ENCODE results near the gene AKAP13. TPM values are rescaled to one million over a fixed set of nuclear protein-coding genes. Genes with fewer than 3 reads are reported as not detected.

AKAP13 gene
- total RNA-seq, 4 donors from 2014 or later: 332 to 362 (median 351) TPM

GRCh38 chr15:85609492-85609891, 229.1 kb downstream of the AKAP13 start:
- TF ChIP-seq, protein P1, sequence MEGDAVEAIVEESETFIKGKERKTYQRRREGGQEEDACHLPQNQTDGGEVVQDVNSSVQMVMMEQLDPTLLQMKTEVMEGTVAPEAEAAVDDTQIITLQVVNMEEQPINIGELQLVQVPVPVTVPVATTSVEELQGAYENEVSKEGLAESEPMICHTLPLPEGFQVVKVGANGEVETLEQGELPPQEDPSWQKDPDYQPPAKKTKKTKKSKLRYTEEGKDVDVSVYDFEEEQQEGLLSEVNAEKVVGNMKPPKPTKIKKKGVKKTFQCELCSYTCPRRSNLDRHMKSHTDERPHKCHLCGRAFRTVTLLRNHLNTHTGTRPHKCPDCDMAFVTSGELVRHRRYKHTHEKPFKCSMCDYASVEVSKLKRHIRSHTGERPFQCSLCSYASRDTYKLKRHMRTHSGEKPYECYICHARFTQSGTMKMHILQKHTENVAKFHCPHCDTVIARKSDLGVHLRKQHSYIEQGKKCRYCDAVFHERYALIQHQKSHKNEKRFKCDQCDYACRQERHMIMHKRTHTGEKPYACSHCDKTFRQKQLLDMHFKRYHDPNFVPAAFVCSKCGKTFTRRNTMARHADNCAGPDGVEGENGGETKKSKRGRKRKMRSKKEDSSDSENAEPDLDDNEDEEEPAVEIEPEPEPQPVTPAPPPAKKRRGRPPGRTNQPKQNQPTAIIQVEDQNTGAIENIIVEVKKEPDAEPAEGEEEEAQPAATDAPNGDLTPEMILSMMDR (IDR thresholded peaks at IDR 0.05): no peak
- TF ChIP-seq POLR2A (IDR thresholded peaks at IDR 0.05) (no peak), EP300 (IDR thresholded peaks at IDR 0.05) (no peak)
- no peaks in the 10 kb centered on the region for H3K9me3 ChIP-seq
- no peak overlapping the region for H3K27ac ChIP-seq
- 87 to 94% methylated on average over 3 of the region's 3 CpGs for WGBS, 2 donors
- no peak for DNase-seq (ENCODE audit: low spot score in 2 of 2)
- peaks cover 0 to 38% (median 27%) of the 10 kb centered on the region in 4 donors for H3K4me1 ChIP-seq
- H3K36me3 ChIP-seq: no peaks in the 10 kb centered on the region
- H3K27me3 ChIP-seq: no peaks in the 10 kb centered on the region
- H3K4me3 ChIP-seq: no peak overlapping the region

DNA sequence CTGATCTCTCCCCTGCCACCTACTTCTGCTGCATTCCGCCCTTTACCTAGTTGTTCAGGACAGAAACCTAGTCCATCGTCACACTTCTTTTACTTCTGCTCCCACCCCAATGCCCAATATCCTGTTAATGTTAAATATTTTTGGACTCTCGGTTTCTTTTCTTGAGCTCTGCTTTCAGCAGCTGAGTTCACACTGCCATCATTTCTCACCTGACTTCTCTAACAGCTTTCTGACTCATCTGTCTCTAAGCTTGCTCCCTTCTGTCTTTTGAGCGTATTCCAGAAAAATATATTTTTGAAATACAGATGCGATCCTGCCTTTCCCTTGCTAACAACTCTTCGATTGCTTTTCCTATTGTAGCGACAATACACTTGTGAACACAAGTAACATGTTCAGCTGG, 231.0 kb downstream of the AKAP13 start:
- TF ChIP-seq POLR2A (IDR thresholded peaks at IDR 0.05) (no peak), EP300 (IDR thresholded peaks at IDR 0.05) (no peak)
- TF ChIP-seq, protein P1 (IDR thresholded peaks at IDR 0.05): no peak
- H3K4me3 ChIP-seq: no peak overlapping the region
- H3K36me3 ChIP-seq: no peaks in the 10 kb centered on the region
- DNase-seq (ENCODE audit: low spot score in 2 of 2): no peak
- WGBS, 2 donors: 96 to 97% methylated on average over 7 of the region's 7 CpGs
- H3K4me1 ChIP-seq: peaks cover 3 to 54% (median 40%) of the 10 kb centered on the region in 4 donors
- H3K27me3 ChIP-seq: no peaks in the 10 kb centered on the region
- H3K9me3 ChIP-seq: no peaks in the 10 kb centered on the region
- H3K27ac ChIP-seq: no peak overlapping the region

- TF ChIP-seq, protein P1 (IDR thresholded peaks at IDR 0.05): no peak
- no peak for TF ChIP-seq POLR2A (IDR thresholded peaks at IDR 0.05)
- TF ChIP-seq EP300 (IDR thresholded peaks at IDR 0.05): no peak
- no peaks in the 10 kb centered on the region for H3K9me3 ChIP-seq
- no peak for DNase-seq (ENCODE audit: low spot score in 2 of 2)
- H3K36me3 ChIP-seq: no peaks in the 10 kb centered on the region
- H3K4me3 ChIP-seq: no peak overlapping the region
- peak overlapping the region in 1 of 4 donors; percentile 49 for H3K27ac ChIP-seq
- H3K27me3 ChIP-seq: no peaks in the 10 kb centered on the region
- H3K4me1 ChIP-seq: peaks cover 3 to 52% (median 37%) of the 10 kb centered on the region in 4 donors
- 15 to 19% methylated on average over 5 of the region's 5 CpGs for WGBS, 2 donors
Measured at GRCh38 chr15:85614059-85614458, 233.7 kb downstream of the AKAP13 start.

- H3K4me1 ChIP-seq: peaks cover 3 to 53% (median 37%) of the 10 kb centered on the region in 4 donors
Measured at GRCh38 chr15:85615930-85616329, 235.5 kb downstream of the AKAP13 start.

GRCh38 chr15:85616549-85617110, 236.2 kb downstream of the AKAP13 start:
- Histone ChIP-seq H3K9me3 (no peaks in the 10 kb centered on the region), H3K27ac (peak overlapping the region; percentile 69 to 95 (median 88)), H3K27me3 (no peaks in the 10 kb centered on the region), H3K36me3 (no peaks in the 10 kb centered on the region), H3K4me1 (peaks cover 3 to 60% (median 37%) of the 10 kb centered on the region in 4 donors), H3K4me3 (no peak overlapping the region)
- DNase-seq (ENCODE audit: low spot score in 2 of 2): no peak
- TF ChIP-seq, protein P1 (IDR thresholded peaks at IDR 0.05): no peak
- TF ChIP-seq POLR2A (IDR thresholded peaks at IDR 0.05) (no peak), EP300 (IDR thresholded peaks at IDR 0.05) (peak in 1 of 2 donors; percentile 64)

More at GRCh38 chr15:85615930-85616329, 235.5 kb downstream of the AKAP13 start:
- no peaks in the 10 kb centered on the region for H3K36me3 ChIP-seq
- H3K4me3 ChIP-seq: no peak overlapping the region
- no peaks in the 10 kb centered on the region for H3K9me3 ChIP-seq
- H3K27ac ChIP-seq: peak overlapping the region; percentile 69 to 95 (median 88)
- TF ChIP-seq, protein P1 (IDR thresholded peaks at IDR 0.05): peak; percentile 37 to 65 (median 43)
- no peak for TF ChIP-seq EP300 (IDR thresholded peaks at IDR 0.05)
- peak in 1 of 2 donors; percentile 50 for DNase-seq (ENCODE audit: low spot score in 2 of 2)
- H3K27me3 ChIP-seq: no peaks in the 10 kb centered on the region
